Activated T-cell treated with anti-CD3 and anti-CD28 coated beads, Interleukin-2, amount 50 U/mL, for 24 hours (primary cell): ENCODE data around the gene EXPH5.

Experiments used
- DNase-seq: peaks from one replicate; pipeline ENCODE4 v3.0.0-alpha.2; 2020
- H3K27ac Mint-ChIP-seq: 2 replicates; pipeline ENCODE4 v1.8.0; 2020; ENCODE audit warnings: mild to moderate bottlenecking, mixed read lengths
- H3K27me3 Mint-ChIP-seq: 2 replicates; pipeline ENCODE4 v1.8.0; 2020; ENCODE audit warnings: mixed read lengths
- H3K36me3 Mint-ChIP-seq: 2 replicates; pipeline ENCODE4 v1.8.0; 2020; ENCODE audit warnings: low read depth, mixed read lengths
- H3K4me1 Mint-ChIP-seq: 2 replicates; pipeline ENCODE4 v1.8.0; 2020; ENCODE audit warnings: low read depth, mixed read lengths
- H3K4me3 Mint-ChIP-seq: 2 replicates; pipeline ENCODE4 v1.8.0; 2020; ENCODE audit warnings: mild to moderate bottlenecking, moderate library complexity, mixed read lengths
- H3K9me3 Mint-ChIP-seq: 2 replicates; pipeline ENCODE4 v1.8.0; 2020; ENCODE audit warnings: mixed read lengths

EXPH5 gene

GRCh38 chr11:108466405-108466804, 127.2 kb downstream of the EXPH5 start:
- no peak for DNase-seq
- peaks cover 6% of the 10 kb centered on the region for H3K36me3 Mint-ChIP-seq
- no peaks in the 10 kb centered on the region for H3K27me3 Mint-ChIP-seq
- H3K27ac Mint-ChIP-seq, result peak overlapping the region; percentile 100
- peak overlapping the region; percentile 99 for H3K4me3 Mint-ChIP-seq
- H3K4me1 Mint-ChIP-seq, result peaks cover 18% of the 10 kb centered on the region
- no peaks in the 10 kb centered on the region for H3K9me3 Mint-ChIP-seq
